HepG2 (cell line): ENCODE measurements around the gene DLG4. TPM values are rescaled to one million over a fixed set of nuclear protein-coding genes. Genes with fewer than 3 reads are reported as not detected.
A peak's percentile ranks its signal among the peaks of the same experiment; 100 is the strongest.

Source experiments
- HOXA3 ChIP-seq: sonication (generic); formaldehyde crosslinking; IDR thresholded peaks from 2 replicates; pipeline ENCODE4 v1.5.0; 2020; ENCODE audit warnings: missing genetic modification reagents
- PATZ1 ChIP-seq: sonication (generic); formaldehyde crosslinking; IDR thresholded peaks from 2 replicates; pipeline ENCODE4 v1.4.0; 2020; ENCODE audit warnings: missing genetic modification reagents
- PAXIP1 ChIP-seq: sonication (generic); formaldehyde crosslinking; conservative IDR thresholded peaks from 2 replicates; pipeline ENCODE4 v1.4.0; 2020; ENCODE audit warnings: mild to moderate bottlenecking, missing genetic modification reagents, moderate library complexity
- PHF8 ChIP-seq: sonication (generic); formaldehyde crosslinking; IDR thresholded peaks from 2 replicates; pipeline ENCODE4 v1.5.0; 2020; ENCODE audit warnings: missing genetic modification reagents
- SP5 ChIP-seq: IDR thresholded peaks from 2 replicates; pipeline ENCODE4 v1.6.1; 2016; ENCODE audit warnings: low read depth, borderline replicate concordance
- TOPORS ChIP-seq: sonication (generic); formaldehyde crosslinking; IDR thresholded peaks from 2 replicates; pipeline ENCODE4 v1.8.0; 2023; ENCODE audit warnings: mild to moderate bottlenecking, missing genetic modification reagents
- XRCC5 ChIP-seq: fragments of 200-400 bp; formaldehyde crosslinking; optimal IDR thresholded peaks from 2 replicates; pipeline ENCODE3; 2017; ENCODE audit warnings: mild to moderate bottlenecking, low read length
- polyA plus RNA-seq, 8 experiments: library from polyadenylated mRNA; depleted of rRNA in 3 of 8; stranded (reverse) in 7 of 8; unstranded in 1 of 8; fragments of >200 nt; fragmentation: Illumina TruSeq in 4 of 8; extraction: Trizol in 4 of 8; gene quantifications; 2 replicates each; pipeline versions ENCODE4 v1.2.1 to v1.2.3, GENCODE V29; 2011 to 2016; ENCODE audit warnings: low read depth in 4 of 8, missing spikeins in 1 of 8, mixed read lengths in 1 of 8; ENCODE audit not compliant: insufficient read depth in 1 of 8
- total RNA-seq, 5 experiments: library from RNA; depleted of rRNA; stranded (reverse); fragments of >200 nt; fragmentation: Illumina TruSeq; extraction: Trizol; gene quantifications; 2 replicates each; pipeline ENCODE4 v1.2.3, GENCODE V29; 2016; ENCODE audit warnings: low read depth in 1 of 5
- TF ChIP-seq, protein P1 (sequence below): sonication (generic); formaldehyde crosslinking; IDR thresholded peaks from 2 replicates; pipeline ENCODE4 v1.4.0; 2020; ENCODE audit warnings: missing genetic modification reagents
- TF ChIP-seq, protein P2 (sequence below): sonication (generic); formaldehyde crosslinking; IDR thresholded peaks from 2 replicates; pipeline ENCODE4 v1.8.1; 2022; ENCODE audit warnings: mild to moderate bottlenecking, missing genetic modification reagents

DLG4 gene
- total and polyA plus RNA-seq, 2 of the 13 experiments (the other 11 are each of a cell fraction or from before 2014, with no cell fraction given) = 0.71 to 4.3 TPM

GRCh38 chr17:7241783-7242716 is 22.4 kb upstream of the DLG4 start, which contains the start of gene GABARAP (continued):
- TF ChIP-seq, protein P1, sequence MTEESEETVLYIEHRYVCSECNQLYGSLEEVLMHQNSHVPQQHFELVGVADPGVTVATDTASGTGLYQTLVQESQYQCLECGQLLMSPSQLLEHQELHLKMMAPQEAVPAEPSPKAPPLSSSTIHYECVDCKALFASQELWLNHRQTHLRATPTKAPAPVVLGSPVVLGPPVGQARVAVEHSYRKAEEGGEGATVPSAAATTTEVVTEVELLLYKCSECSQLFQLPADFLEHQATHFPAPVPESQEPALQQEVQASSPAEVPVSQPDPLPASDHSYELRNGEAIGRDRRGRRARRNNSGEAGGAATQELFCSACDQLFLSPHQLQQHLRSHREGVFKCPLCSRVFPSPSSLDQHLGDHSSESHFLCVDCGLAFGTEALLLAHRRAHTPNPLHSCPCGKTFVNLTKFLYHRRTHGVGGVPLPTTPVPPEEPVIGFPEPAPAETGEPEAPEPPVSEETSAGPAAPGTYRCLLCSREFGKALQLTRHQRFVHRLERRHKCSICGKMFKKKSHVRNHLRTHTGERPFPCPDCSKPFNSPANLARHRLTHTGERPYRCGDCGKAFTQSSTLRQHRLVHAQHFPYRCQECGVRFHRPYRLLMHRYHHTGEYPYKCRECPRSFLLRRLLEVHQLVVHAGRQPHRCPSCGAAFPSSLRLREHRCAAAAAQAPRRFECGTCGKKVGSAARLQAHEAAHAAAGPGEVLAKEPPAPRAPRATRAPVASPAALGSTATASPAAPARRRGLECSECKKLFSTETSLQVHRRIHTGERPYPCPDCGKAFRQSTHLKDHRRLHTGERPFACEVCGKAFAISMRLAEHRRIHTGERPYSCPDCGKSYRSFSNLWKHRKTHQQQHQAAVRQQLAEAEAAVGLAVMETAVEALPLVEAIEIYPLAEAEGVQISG (CRISPR knock-in tag) = peak; percentile 44
- TF ChIP-seq TOPORS (CRISPR knock-in tag) (peak; percentile 34), PAXIP1 (CRISPR knock-in tag) (peak; percentile 40; the same call in 1 of the 2 replicates), XRCC5 (peak; percentile 48), PHF8 (CRISPR knock-in tag) (peak; percentile 77), HOXA3 (CRISPR knock-in tag) (0 out of 2 replicates have a peak, but pooled peaks have one; percentile 45), PATZ1 (peak; percentile 97), SP5 (CRISPR knock-in tag) (peak; percentile 65; the same call in 1 of the 2 replicates)
- TF ChIP-seq, protein P2, sequence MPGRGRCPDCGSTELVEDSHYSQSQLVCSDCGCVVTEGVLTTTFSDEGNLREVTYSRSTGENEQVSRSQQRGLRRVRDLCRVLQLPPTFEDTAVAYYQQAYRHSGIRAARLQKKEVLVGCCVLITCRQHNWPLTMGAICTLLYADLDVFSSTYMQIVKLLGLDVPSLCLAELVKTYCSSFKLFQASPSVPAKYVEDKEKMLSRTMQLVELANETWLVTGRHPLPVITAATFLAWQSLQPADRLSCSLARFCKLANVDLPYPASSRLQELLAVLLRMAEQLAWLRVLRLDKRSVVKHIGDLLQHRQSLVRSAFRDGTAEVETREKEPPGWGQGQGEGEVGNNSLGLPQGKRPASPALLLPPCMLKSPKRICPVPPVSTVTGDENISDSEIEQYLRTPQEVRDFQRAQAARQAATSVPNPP = 0 out of 2 replicates have a peak, but pooled peaks have one; percentile 15
